Hepatocyte (in vitro differentiated cells): ENCODE measurements around the gene NSMF. TPM values are rescaled to one million over a fixed set of nuclear protein-coding genes. Genes with fewer than 3 reads are reported as not detected.

Experiments used
- DNase-seq: peaks from one replicate; pipeline ENCODE4 v3.0.0-alpha.2; 2016; ENCODE audit warnings: low spot score
- H2AFZ ChIP-seq: fragments of 200-600 bp; sonication (generic); 2 replicates; pipeline ENCODE4 v1.6.0; 2016; ENCODE audit warnings: antibody characterized with exemption, mild to moderate bottlenecking
- H3K27ac ChIP-seq: fragments of 200-600 bp; sonication (generic); 2 replicates; pipeline ENCODE4 v1.5.1; 2016; ENCODE audit warnings: mild to moderate bottlenecking
- H3K27me3 ChIP-seq: fragments of 200-600 bp; sonication (generic); 2 replicates; pipeline ENCODE4 v1.6.1; 2016
- H3K36me3 ChIP-seq: fragments of 200-600 bp; sonication (generic); replicated peaks from 2 replicates; pipeline ENCODE4 v1.5.1; 2016; ENCODE audit warnings: low read depth; ENCODE audit not compliant: insufficient read depth
- H3K4me1 ChIP-seq: fragments of 200-600 bp; sonication (generic); 2 replicates; pipeline ENCODE4 v1.5.1; 2016; ENCODE audit warnings: mild to moderate bottlenecking, moderate library complexity; ENCODE audit not compliant: insufficient read depth
- H3K4me2 ChIP-seq: fragments of 200-600 bp; sonication (generic); 2 replicates; pipeline ENCODE4 v1.6.0; 2016
- H3K4me3 ChIP-seq: fragments of 200-600 bp; sonication (generic); 2 replicates; pipeline ENCODE4 v1.5.1; 2016; ENCODE audit warnings: mild to moderate bottlenecking
- H3K79me2 ChIP-seq: fragments of 200-600 bp; sonication (generic); 2 replicates; pipeline ENCODE4 v1.6.0; 2017; ENCODE audit warnings: mild to moderate bottlenecking
- H3K9me2 ChIP-seq: fragments of 200-600 bp; sonication (generic); replicated peaks from 2 replicates; pipeline ENCODE4 v1.6.0; 2017; ENCODE audit warnings: mild to moderate bottlenecking; ENCODE audit not compliant: insufficient read depth
- H3K9me3 ChIP-seq: fragments of 200-600 bp; sonication (generic); 2 replicates; pipeline ENCODE4 v1.5.1; 2016; ENCODE audit warnings: low read depth, mild to moderate bottlenecking
- H4K20me1 ChIP-seq: fragments of 200-600 bp; sonication (generic); 2 replicates; pipeline ENCODE4 v1.6.0; 2016; ENCODE audit warnings: mild to moderate bottlenecking; ENCODE audit not compliant: insufficient read depth, poor library complexity, severe bottlenecking
- EZH2 ChIP-seq: fragments of 200-600 bp; sonication (generic); IDR thresholded peaks from 2 replicates; pipeline ENCODE4 v1.6.1; 2016; ENCODE audit warnings: antibody characterized with exemption, mild to moderate bottlenecking, borderline replicate concordance
- EZH2phosphoT487 ChIP-seq: fragments of 200-600 bp; sonication (generic); IDR thresholded peaks from one replicate; pipeline ENCODE4 v1.6.1; 2018; ENCODE audit warnings: antibody characterized with exemption, mild to moderate bottlenecking, low read depth, moderate library complexity; ENCODE audit not compliant: unreplicated experiment, severe bottlenecking
- WGBS: methylation state at CpG from one replicate; pipeline ENCODE4 v1.1.6; 2016; ENCODE audit warnings: low lambda C conversion rate; ENCODE audit errors: missing lambda C conversion rate; 5-methylcytosine and 5-hydroxymethylcytosine counted together
- polyA plus RNA-seq: library from polyadenylated mRNA; unstranded; fragments of >200 nt; fragmentation: Nextera tagmentation; extraction: Ambion mirVana; gene quantifications from 2 replicates; pipeline ENCODE4 v1.2.1, GENCODE V29; 2016
- total RNA-seq: library from RNA; depleted of rRNA; stranded (reverse); fragments of >200 nt; gene quantifications from 2 replicates; pipeline ENCODE4 v1.2.3, GENCODE V29; 2014
- TF ChIP-seq, protein P1 (sequence below): fragments of 200-600 bp; sonication (generic); IDR thresholded peaks from 2 replicates; pipeline ENCODE4 v1.5.1; 2016; ENCODE audit warnings: antibody characterized with exemption, mild to moderate bottlenecking; ENCODE audit not compliant: poor library complexity

Gene NSMF
- total and polyA plus RNA-seq, 2 experiments from 2014 or later: 39.5 to 51.6 TPM

- WGBS: 92% methylated on average over 16 of the region's 21 CpGs
- Histone ChIP-seq H3K4me2 (no peak overlapping the region), H3K4me1 (peaks cover 4% of the 10 kb centered on the region), H4K20me1 (peaks cover 3% of the 10 kb centered on the region), H2AFZ (no peak overlapping the region), H3K27ac (no peak overlapping the region), H3K79me2 (peaks cover 11% of the 10 kb centered on the region), H3K4me3 (no peak overlapping the region), H3K9me2 (no peaks in the 10 kb centered on the region), H3K27me3 (no peaks in the 10 kb centered on the region), H3K36me3 (no peaks in the 10 kb centered on the region), H3K9me3 (no peaks in the 10 kb centered on the region)
- DNase-seq: no peak
- TF ChIP-seq, protein P1, sequence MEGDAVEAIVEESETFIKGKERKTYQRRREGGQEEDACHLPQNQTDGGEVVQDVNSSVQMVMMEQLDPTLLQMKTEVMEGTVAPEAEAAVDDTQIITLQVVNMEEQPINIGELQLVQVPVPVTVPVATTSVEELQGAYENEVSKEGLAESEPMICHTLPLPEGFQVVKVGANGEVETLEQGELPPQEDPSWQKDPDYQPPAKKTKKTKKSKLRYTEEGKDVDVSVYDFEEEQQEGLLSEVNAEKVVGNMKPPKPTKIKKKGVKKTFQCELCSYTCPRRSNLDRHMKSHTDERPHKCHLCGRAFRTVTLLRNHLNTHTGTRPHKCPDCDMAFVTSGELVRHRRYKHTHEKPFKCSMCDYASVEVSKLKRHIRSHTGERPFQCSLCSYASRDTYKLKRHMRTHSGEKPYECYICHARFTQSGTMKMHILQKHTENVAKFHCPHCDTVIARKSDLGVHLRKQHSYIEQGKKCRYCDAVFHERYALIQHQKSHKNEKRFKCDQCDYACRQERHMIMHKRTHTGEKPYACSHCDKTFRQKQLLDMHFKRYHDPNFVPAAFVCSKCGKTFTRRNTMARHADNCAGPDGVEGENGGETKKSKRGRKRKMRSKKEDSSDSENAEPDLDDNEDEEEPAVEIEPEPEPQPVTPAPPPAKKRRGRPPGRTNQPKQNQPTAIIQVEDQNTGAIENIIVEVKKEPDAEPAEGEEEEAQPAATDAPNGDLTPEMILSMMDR: no peak
- TF ChIP-seq EZH2 (no peak), EZH2phosphoT487 (no peak)
Measured at GRCh38 chr9:137461316-137461662, 2.2 kb upstream of the NSMF start.

DNA sequence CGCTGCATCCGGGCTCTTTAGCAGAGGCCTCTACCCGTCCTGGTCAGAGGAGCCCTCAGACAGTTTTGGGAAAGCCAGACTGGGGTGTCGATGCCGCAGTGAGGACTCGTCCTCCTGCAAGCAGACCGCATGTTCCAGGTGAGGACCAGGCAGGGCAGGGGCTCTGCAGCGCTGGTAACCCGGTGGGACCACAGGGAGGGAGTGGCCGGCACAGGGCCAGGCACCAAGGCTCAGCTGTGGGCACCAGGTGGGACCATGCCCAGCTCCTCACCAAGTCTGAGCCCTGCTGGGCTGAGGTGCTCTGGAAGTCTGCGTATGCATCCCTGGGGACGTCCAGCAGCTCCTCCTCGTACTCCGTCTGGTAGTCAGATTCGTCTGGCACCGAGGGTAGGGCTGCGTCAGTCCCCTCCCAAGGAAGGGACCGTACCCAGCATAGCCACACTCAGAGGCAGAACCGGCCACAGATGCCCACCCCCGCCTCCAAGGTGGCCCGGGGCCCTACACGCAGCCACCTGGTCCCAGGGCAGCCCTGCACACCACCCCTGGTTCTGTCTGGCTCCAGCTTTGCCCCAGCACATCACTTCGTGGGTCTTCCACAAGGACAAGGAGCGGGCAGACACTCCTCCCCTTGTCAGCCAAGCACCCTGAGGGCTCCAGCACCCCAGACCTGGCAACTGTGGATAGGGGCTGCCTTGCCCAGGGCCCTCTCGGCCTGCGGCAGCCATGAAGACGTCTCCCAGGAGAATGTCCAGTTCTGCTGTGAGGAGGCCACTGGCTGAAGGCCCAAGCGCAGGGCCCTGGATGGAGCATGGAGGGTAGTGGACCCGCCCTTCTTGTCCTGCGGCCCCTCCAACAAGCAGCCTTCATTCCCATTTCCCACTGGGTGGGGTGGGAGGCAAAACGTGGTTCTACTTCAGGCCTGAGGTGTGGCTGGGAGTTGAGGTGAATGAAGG, 1.5 kb upstream of the NSMF start:
- 95% methylated on average over 28 of the region's 31 CpGs for WGBS
- Histone ChIP-seq H4K20me1 (peaks cover 3% of the 10 kb centered on the region), H3K36me3 (no peaks in the 10 kb centered on the region), H3K27ac (no peak overlapping the region), H3K4me3 (no peak overlapping the region), H3K4me2 (no peak overlapping the region), H3K27me3 (no peaks in the 10 kb centered on the region), H3K79me2 (peaks cover 11% of the 10 kb centered on the region), H3K4me1 (peaks cover 4% of the 10 kb centered on the region), H3K9me2 (no peaks in the 10 kb centered on the region), H3K9me3 (no peaks in the 10 kb centered on the region), H2AFZ (no peak overlapping the region)
- TF ChIP-seq EZH2 (no peak), EZH2phosphoT487 (no peak)
- TF ChIP-seq, protein P1: no peak
- DNase-seq: no peak

DNA sequence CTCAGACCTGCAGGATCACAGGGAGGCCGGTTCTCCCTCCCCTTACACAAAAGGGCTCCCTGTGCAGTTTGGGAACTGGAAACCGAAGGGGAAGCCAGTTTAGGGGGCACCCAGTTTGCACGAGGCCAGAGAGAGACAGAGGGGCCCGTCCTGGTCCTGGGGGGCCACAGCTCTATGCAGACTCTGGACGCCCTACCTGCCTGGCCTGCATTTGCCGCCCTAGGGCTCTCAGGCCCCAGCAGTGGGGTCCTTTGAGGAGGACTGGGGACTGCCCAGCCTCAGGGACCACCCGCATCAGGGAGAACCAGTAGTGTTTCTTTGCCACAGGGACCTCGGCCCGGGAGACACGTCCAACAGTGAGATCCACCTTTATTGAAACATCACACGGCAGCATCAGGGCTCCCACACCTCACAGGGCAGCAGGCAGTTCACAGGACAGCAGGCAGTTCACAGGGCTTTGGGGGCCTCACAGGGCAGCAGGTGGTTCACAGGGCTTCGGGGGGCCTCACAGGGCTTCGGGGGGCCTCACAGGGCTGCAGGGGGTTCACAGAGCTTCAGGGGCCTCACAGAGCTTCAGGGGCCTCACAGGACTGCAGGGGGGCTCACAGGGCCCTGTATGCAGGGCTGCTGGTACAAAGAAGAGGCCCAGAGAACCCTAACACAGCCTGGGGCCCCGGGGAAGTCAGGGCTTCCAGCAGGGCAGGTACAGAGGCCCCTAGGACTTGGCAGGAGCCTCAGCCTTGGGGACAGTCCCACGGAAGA, 648 bp upstream of the NSMF start:
- H3K9me3 ChIP-seq: no peaks in the 10 kb centered on the region
- H3K79me2 ChIP-seq: peaks cover 11% of the 10 kb centered on the region
- peaks cover 3% of the 10 kb centered on the region for H4K20me1 ChIP-seq
- DNase-seq: no peak
- peak overlapping the region; percentile 74 for H3K27ac ChIP-seq
- no peaks in the 10 kb centered on the region for H3K36me3 ChIP-seq
- peaks cover 4% of the 10 kb centered on the region for H3K4me1 ChIP-seq
- no peaks in the 10 kb centered on the region for H3K9me2 ChIP-seq
- no peaks in the 10 kb centered on the region for H3K27me3 ChIP-seq
- no peak overlapping the region for H3K4me3 ChIP-seq
- TF ChIP-seq EZH2phosphoT487 (no peak), EZH2 (no peak)
- 67% methylated on average over 14 of the region's 15 CpGs for WGBS
- peak overlapping the region; percentile 95 for H3K4me2 ChIP-seq
- peak overlapping the region; percentile 92 for H2AFZ ChIP-seq
